ENCODE results near the gene IGLON5. TPM values are rescaled to one million over a fixed set of nuclear protein-coding genes. Genes with fewer than 3 reads are reported as not detected.
A peak's percentile ranks its signal among the peaks of the same experiment; 100 is the strongest.

IGLON5 gene
- total RNA-seq, 1 experiment from 2014 or later: 41.2 TPM

- TF ChIP-seq NR3C1 (CRISPR knock-in tag; conservative IDR thresholded peaks at IDR 0.05; ENCODE audit: low read depth): no peak
- no peak for TF ChIP-seq ARID4B (CRISPR knock-in tag; IDR thresholded peaks at IDR 0.05; ENCODE audit: borderline replicate concordance)
- TF ChIP-seq RORB (CRISPR knock-in tag; IDR thresholded peaks at IDR 0.05): no peak
- TF ChIP-seq ESRRA (CRISPR knock-in tag; IDR thresholded peaks at IDR 0.05; ENCODE audit: borderline replicate concordance): no peak
Measured at GRCh38 chr19:51285682-51286081, 25.8 kb upstream of the IGLON5 start (continued).

DNA sequence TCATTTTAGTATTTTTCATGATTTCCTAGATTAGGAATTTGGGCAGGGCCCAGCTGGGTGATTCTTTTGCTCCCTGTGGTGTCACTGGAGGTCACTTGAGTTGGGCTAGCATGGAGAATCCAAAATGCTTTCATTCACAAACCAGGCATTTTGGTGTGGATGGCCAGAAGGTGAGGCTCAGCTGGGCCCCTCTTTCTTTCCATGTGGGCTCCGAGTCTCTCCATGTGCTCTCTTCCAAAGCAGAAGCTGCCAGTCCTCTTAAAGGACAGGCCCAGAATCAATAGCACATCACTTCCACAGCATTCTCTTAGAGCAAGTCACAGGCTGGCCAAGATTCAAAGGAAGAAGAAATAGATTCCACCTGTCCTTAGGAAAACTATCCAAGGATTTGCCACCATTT lies 21.8 kb upstream of the IGLON5 start:
- ChIA-PET CTCF (no interaction called here), POLR2A (no interaction called here)
- DNase-seq (ENCODE audit: low spot score) (no peak), ATAC-seq (no peak)
- Mint-ChIP-seq H3K36me3 (no peaks in the 10 kb centered on the region), H3K4me3 (no peak overlapping the region), H3K27ac (no peak overlapping the region), H3K9me3 (peaks cover 10% of the 10 kb centered on the region; the same call in 1 of the 2 replicates), H3K4me1 (peaks cover 28% of the 10 kb centered on the region), H3K27me3 (ENCODE audit: low read depth) (peaks cover 7% of the 10 kb centered on the region; the same call in 1 of the 2 replicates)
- TF ChIP-seq GRHL2 (CRISPR knock-in tag; IDR thresholded peaks at IDR 0.05; ENCODE audit: insufficient replicate concordance, severe bottlenecking): no peak
- TF ChIP-seq NFE2L1 (CRISPR knock-in tag; IDR thresholded peaks at IDR 0.05): no peak
- no peak for TF ChIP-seq RORB (CRISPR knock-in tag; IDR thresholded peaks at IDR 0.05)
- TF ChIP-seq PRRX2 (CRISPR knock-in tag; IDR thresholded peaks at IDR 0.05): no peak
- TF ChIP-seq ELF4 (CRISPR knock-in tag; IDR thresholded peaks at IDR 0.05; ENCODE audit: low read depth): no peak
- TF ChIP-seq FOXP4 (CRISPR knock-in tag; IDR thresholded peaks at IDR 0.05): no peak
- TF ChIP-seq MYBL2 (CRISPR knock-in tag; IDR thresholded peaks at IDR 0.05): no peak
- TF ChIP-seq PRDM15 (CRISPR knock-in tag; IDR thresholded peaks at IDR 0.05): no peak
- TF ChIP-seq FOXJ3 (CRISPR knock-in tag; IDR thresholded peaks at IDR 0.05; ENCODE audit: borderline replicate concordance): no peak
- no peak for TF ChIP-seq ZNF219 (CRISPR knock-in tag; IDR thresholded peaks at IDR 0.05; ENCODE audit: borderline replicate concordance)

DNA sequence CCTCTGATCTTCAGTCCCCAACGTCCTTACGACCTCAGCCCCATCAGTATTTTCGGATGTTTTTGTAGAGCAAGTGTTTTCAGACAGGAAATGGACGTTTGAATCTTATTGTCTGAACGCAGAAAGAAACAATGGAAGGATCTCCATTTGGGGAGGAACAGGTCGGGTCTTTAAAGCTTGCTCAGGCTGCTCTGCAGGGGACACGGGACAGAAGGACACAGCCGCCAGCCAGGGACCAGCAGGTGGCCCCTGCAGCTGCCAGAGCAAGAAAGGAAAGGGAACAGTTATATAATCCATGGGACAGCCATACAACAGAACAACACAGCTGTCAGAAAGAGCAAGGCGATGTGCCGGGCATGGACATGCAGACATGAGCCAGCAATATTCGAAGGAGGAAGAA lies 18.5 kb upstream of the IGLON5 start:
- H3K27me3 Mint-ChIP-seq (ENCODE audit: low read depth): peaks cover 5% of the 10 kb centered on the region; the same call in 1 of the 2 replicates
- peaks cover 10% of the 10 kb centered on the region; the same call in 1 of the 2 replicates for H3K9me3 Mint-ChIP-seq
- peak; percentile 21 for ATAC-seq
- H3K27ac Mint-ChIP-seq: peak overlapping the region; percentile 50
- ChIA-PET CTCF (interaction anchor here (0.9 to 3.9 kb wide), 7 partner anchors 11 to 368 kb away, joined by 3 to 16 read pairs (median 4); no protein-coding TSS in a partner anchor), POLR2A (interaction anchor here (0.6 to 0.7 kb wide), 2 partner anchors 75 to 127 kb away, joined by 3 to 5 read pairs; no protein-coding TSS in a partner anchor)
- no peak for DNase-seq (ENCODE audit: low spot score)
- H3K36me3 Mint-ChIP-seq: no peaks in the 10 kb centered on the region
- H3K4me3 Mint-ChIP-seq: peak overlapping the region; percentile 13; the same call in 1 of the 2 replicates
- peaks cover 54% of the 10 kb centered on the region for H3K4me1 Mint-ChIP-seq
- TF ChIP-seq ZNF423 (CRISPR knock-in tag; IDR thresholded peaks at IDR 0.05) (0 out of 2 replicates have a peak, but pooled peaks have one; percentile 3), JUN (CRISPR knock-in tag; IDR thresholded peaks at IDR 0.05) (no peak)

All from WTC11 (cell line).